Motor neuron (in vitro differentiated cells): Measurements from ENCODE around the gene KLHL4. TPM values are rescaled to one million over a fixed set of nuclear protein-coding genes. Genes with fewer than 3 reads are reported as not detected.
"Not testable (repeated sequence)": the region's sequence is repeated elsewhere in the genome, so short reads cannot be mapped to it uniquely, and the experiment has no call there.

Experiments
- ATAC-seq, 8 experiments: fragments of 200-7000 bp; cut with Tn5 transposase; replicated peaks in 6 of 8; 2 replicates each; pipeline ENCODE4 v1.8.0; 2021; ENCODE audit warnings: mild to moderate bottlenecking in 8 of 8, moderate library complexity in 8 of 8
- H3K27ac ChIP-seq, 2 donors: fragments of 250-450 bp; sonication (Bioruptor Pico); 2 replicates each; pipeline ENCODE4 v1.9.0; 2021; ENCODE audit warnings: antibody characterized with exemption in 2 of 2, mild to moderate bottlenecking in 2 of 2, moderate library complexity in 1 of 2
- H3K4me1 ChIP-seq, 2 donors: fragments of 250-450 bp; sonication (Bioruptor Pico); replicated peaks in 1 of 2; 2 replicates each; pipeline ENCODE4 v1.6.1; 2021; ENCODE audit warnings: antibody characterized with exemption in 2 of 2, mild to moderate bottlenecking in 2 of 2, moderate library complexity in 1 of 2
- H3K4me3 ChIP-seq, 5 donors: fragments of 250-450 bp; sonication (Bioruptor Pico); 2 replicates each; pipeline ENCODE4 v1.9.0; 2021; ENCODE audit warnings: antibody characterized with exemption in 5 of 5, mild to moderate bottlenecking in 5 of 5, moderate library complexity in 4 of 5
- WGBS, 10 experiments: fragments of 450-650 bp; shearing (Covaris generic); methylation state at CpG; one replicate each; pipeline ENCODE4 v1.0.0; 2022; 5-methylcytosine and 5-hydroxymethylcytosine counted together
- in situ Hi-C, 9 experiments: fragments of 400-800 bp; cut with MboI; loops; one replicate each; pipeline ENCODE4 v1.15.0; 2021; ENCODE audit warnings: low sequenced_read_pairs in 9 of 9, low pct_unique_long_range_greater_than_20kb in 2 of 9; ENCODE audit not compliant: unreplicated experiment in 9 of 9
- total RNA-seq, 8 experiments: library from RNA; unstranded; fragments of 300-600 nt; gene quantifications; 2 replicates each; pipeline versions ENCODE4 v1.2.3 to v1.2.4, GENCODE V29; 2022

Gene KLHL4
- total RNA-seq, 8 experiments from 2014 or later, result 0.17 to 11.8 (median 2.8) TPM; not detected in 2

GRCh38 chrX:87580862-87581261 is 63.3 kb downstream of the KLHL4 start:
- in situ Hi-C loops, result no loop called here
- H3K4me1 ChIP-seq, result no peaks in the 10 kb centered on the region
- WGBS, 10 experiments, result no CpG with 5 or more reads among the region's 2 CpGs
- no peak for ATAC-seq
- no peak overlapping the region for H3K27ac ChIP-seq
- H3K4me3 ChIP-seq, result no peak overlapping the region

DNA sequence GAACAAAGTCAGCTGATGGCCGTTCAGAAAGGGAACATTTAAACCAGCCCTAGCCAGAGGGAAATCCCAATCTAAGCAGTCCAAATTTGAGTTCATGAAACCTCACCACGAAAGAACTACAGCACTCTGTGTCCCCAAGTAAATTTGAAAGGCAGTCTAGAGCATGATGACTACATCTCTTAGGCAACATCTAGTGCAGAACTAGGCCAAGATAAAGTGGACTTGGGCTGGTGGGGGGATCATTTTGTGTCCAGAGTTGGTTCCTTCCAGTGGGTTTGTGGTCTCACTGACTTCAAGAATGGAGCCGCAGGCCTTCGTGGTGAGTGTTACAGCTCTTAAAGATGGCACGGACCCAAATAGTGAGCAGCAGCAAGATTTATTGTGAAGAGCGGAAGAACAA is 64.9 kb downstream of the KLHL4 start:
- ATAC-seq, result no peak
- Histone ChIP-seq H3K4me1 (no peaks in the 10 kb centered on the region), H3K27ac (no peak overlapping the region), H3K4me3 (no peak overlapping the region)
- in situ Hi-C loops, result no loop called here
- 0 to 100% (median 66%) methylated on average over 1 to 6 of the region's 6 CpGs; no CpG with 5 or more reads in 4 of the 10 experiments for WGBS, 10 experiments

DNA sequence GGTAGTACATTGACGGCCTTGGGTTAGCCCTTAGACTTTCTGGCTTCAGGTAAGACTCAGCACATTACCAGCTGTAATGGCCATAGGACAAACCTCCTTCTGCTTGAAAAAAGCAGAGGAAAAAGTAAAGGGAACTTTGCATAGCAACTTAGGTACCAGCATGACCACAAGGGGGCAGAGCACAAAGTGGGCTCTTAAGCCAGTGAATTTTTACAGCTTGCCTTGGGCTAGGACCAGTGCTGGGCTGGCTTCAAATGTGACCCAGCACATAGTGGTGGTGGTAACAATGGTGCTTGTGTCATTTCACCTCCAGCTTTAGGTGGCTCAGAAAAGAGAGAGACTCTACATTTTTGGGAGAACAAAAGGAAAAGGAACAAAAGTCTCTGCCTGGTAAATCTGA is 66.1 kb downstream of the KLHL4 start:
- Histone ChIP-seq H3K4me1 (no peaks in the 10 kb centered on the region), H3K4me3 (no peak overlapping the region), H3K27ac (no peak overlapping the region)
- WGBS, 10 experiments, result 100% methylated on average over 1 of the region's 1 CpG; no CpG with 5 or more reads in 9 of the 10 experiments
- ATAC-seq, result no peak
- in situ Hi-C loops, result no loop called here

DNA sequence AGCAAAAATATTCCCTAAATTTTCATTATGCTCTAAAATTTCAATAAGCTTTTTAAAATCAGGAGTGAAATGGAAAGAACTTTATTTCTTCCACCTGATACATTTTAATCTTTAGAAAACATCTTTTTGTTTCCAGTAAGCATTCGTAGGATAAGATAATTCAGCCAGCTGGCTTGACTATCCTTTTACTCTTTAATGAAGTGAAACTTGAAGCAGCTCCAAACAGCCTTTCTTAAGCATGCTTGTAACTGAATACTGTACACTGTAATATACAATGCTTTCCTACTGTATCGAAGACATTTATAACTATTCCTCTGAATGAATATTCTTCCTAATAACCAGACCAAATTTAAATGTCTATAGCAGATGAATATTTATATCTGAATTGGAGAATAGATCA is 98.8 kb downstream of the KLHL4 start:
- in situ Hi-C loops, result no loop called here
- 0 to 100% (median 80%) methylated on average over 1 to 2 of the region's 2 CpGs; no CpG with 5 or more reads in 5 of the 10 experiments for WGBS, 10 experiments
- H3K4me3 ChIP-seq, result no peak overlapping the region
- no peak for ATAC-seq
- H3K4me1 ChIP-seq, result no peaks in the 10 kb centered on the region
- no peak overlapping the region for H3K27ac ChIP-seq

DNA sequence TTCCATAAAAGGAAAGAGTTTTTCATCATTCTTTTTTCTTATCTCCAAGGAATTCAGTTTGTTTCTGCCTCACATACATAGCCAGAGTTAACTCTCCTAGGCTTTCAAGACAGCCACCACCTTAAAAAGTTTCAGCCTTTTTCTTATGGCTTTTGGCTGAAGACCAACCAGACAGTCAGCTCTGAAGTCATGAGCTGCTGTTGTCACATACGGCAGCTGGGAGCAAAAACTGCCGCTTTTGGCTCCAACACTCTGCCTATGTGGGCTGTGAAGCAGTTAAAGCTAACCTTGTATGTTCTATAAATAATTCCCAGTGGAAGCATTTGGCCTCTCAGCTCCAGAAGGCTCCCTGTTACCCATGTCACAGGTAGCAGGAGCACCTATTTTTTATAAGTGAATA is 104.1 kb downstream of the KLHL4 start:
- 71% methylated on average over 2 of the region's 2 CpGs; no CpG with 5 or more reads in 9 of the 10 experiments for WGBS, 10 experiments
- H3K27ac ChIP-seq, result no peak overlapping the region
- no peak for ATAC-seq
- H3K4me1 ChIP-seq, result no peaks in the 10 kb centered on the region
- H3K4me3 ChIP-seq, result no peak overlapping the region
- in situ Hi-C loops, result no loop called here

GRCh38 chrX:87626996-87627395 is 109.4 kb downstream of the KLHL4 start:
- no peak overlapping the region for H3K4me3 ChIP-seq
- H3K4me1 ChIP-seq, result no peaks in the 10 kb centered on the region
- no peak overlapping the region for H3K27ac ChIP-seq
- in situ Hi-C loops, result no loop called here
- WGBS, 10 experiments, result 0 to 100% (median 58%) methylated on average over 1 to 3 of the region's 3 CpGs; no CpG with 5 or more reads in 2 of the 10 experiments
- no peak for ATAC-seq

- Histone ChIP-seq H3K4me3 (no peak overlapping the region), H3K4me1 (no peaks in the 10 kb centered on the region), H3K27ac (no peak overlapping the region)
- WGBS, 10 experiments, result 0 to 100% (median 71%) methylated on average over 1 to 2 of the region's 3 CpGs; no CpG with 5 or more reads in 4 of the 10 experiments
- in situ Hi-C loops, result no loop called here
- ATAC-seq, result no peak
Observed at GRCh38 chrX:87634361-87634760, 116.8 kb downstream of the KLHL4 start.

- no peak overlapping the region for H3K27ac ChIP-seq
- peak in 2 of 8 experiments; percentile 36 to 45 for ATAC-seq
Observed at GRCh38 chrX:87636533-87636932, 118.9 kb downstream of the KLHL4 start.

DNA sequence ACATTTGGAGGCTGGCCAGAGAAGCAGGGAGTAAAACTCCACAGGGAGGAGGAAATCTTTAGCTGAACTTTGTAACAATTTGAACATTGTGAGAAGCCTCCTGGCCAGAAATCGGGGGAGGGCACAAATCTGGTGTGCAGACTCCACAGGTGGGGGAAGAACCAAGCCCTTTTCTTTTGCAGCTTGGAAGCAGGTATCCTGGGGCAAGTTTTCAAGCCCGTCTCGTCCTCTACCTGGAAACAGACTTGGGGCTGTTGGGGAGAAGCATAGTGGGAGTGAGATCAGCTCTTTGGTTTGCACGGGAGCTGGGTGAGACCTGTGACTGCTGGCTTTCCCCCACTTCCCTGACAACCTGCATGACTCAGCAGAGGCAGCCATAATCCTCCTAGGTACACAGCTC is 123.8 kb downstream of the KLHL4 start:
- in situ Hi-C loops, ATAC-seq, H3K27ac ChIP-seq, H3K4me1 ChIP-seq, H3K4me3 ChIP-seq: not testable (repeated sequence)
- 67% methylated on average over 1 of the region's 4 CpGs; no CpG with 5 or more reads in 9 of the 10 experiments for WGBS, 10 experiments

More at GRCh38 chrX:87636533-87636932, 118.9 kb downstream of the KLHL4 start:
- in situ Hi-C loops, result no loop called here
- no CpG with 5 or more reads among the region's 3 CpGs for WGBS, 10 experiments
- no peak overlapping the region for H3K4me3 ChIP-seq
- H3K4me1 ChIP-seq, result no peaks in the 10 kb centered on the region

DNA sequence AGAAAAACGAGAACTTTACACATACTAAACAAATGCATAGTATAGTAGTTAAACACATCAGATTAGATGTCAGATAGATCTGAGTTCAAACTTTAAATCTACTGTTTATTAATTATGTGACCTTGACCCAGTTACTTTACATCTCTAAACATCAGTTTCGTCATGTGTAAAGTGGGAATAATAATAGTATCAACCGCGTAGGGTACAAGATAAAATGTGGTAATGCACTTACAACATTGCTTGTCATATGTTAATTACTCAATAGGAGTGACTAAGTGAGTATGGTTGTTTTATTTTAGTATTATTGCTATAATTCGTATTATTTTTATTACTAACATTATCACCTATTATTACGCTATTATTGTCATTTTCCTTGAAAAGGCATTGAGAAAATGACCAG is 144.2 kb downstream of the KLHL4 start:
- no peak for ATAC-seq
- in situ Hi-C loops, result no loop called here
- no peak overlapping the region for H3K4me3 ChIP-seq
- no peaks in the 10 kb centered on the region for H3K4me1 ChIP-seq
- 0 to 100% (median 31%) methylated on average over 1 to 6 of the region's 6 CpGs; no CpG with 5 or more reads in 5 of the 10 experiments for WGBS, 10 experiments
- no peak overlapping the region for H3K27ac ChIP-seq

- no peak overlapping the region for H3K27ac ChIP-seq
- ATAC-seq, result no peak
- no peak overlapping the region for H3K4me3 ChIP-seq
- in situ Hi-C loops, result no loop called here
- H3K4me1 ChIP-seq, result no peaks in the 10 kb centered on the region
Observed at GRCh38 chrX:87663421-87663820, 145.8 kb downstream of the KLHL4 start.

DNA sequence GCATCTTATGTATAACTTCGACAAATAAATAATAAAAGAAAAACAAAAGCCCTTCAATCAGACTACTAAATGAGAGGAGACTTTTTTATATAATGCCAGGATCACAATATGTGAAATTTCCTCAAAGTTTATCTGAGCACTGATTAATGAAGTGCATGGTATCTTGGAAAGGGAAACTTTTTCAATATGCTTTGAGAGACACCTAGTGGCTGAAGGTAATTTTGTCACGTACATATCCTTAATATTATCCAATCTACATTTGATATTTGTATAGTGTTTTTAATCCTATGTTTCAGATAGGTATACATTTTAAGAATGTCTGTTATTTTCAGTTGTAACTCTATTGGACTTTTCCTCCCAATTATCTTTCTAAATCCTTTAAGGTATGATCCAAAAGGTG is 146.8 kb downstream of the KLHL4 start:
- ATAC-seq, result peak in 1 of 8 experiments; percentile 38
- WGBS, 10 experiments, result 0 to 45% (median 0%) methylated on average over 1 to 2 of the region's 2 CpGs; no CpG with 5 or more reads in 5 of the 10 experiments
- in situ Hi-C loops, result no loop called here
- Histone ChIP-seq H3K27ac (no peak overlapping the region), H3K4me1 (no peaks in the 10 kb centered on the region), H3K4me3 (no peak overlapping the region)

GRCh38 chrX:87679849-87680248 is 162.2 kb downstream of the KLHL4 start:
- in situ Hi-C loops, result no loop called here
- H3K4me3 ChIP-seq, result no peak overlapping the region
- no peak for ATAC-seq
- H3K27ac ChIP-seq, result no peak overlapping the region
- 83% methylated on average over 1 of the region's 1 CpG; no CpG with 5 or more reads in 9 of the 10 experiments for WGBS, 10 experiments
- H3K4me1 ChIP-seq, result no peaks in the 10 kb centered on the region

DNA sequence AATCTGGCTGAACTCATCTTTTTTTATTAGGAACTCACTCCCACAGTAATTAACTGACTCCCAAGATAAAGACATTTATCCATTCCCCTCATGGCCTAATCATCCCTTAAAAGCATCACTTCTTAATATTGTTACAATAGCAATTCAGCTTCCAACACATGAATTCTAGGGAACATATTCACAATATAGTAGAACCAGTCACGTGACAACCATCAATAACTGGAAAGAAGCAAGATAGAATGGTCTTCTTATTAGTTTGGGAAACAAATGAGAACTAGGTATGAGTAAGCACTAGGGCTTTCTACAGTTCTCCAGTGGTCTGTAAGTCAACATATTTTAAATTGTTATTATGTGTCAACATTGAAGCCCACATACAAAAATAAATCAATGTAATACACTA is 170.1 kb downstream of the KLHL4 start:
- Histone ChIP-seq H3K27ac (no peak overlapping the region), H3K4me1 (no peaks in the 10 kb centered on the region), H3K4me3 (no peak overlapping the region)
- in situ Hi-C loops, result no loop called here
- 80% methylated on average over 1 of the region's 1 CpG; no CpG with 5 or more reads in 9 of the 10 experiments for WGBS, 10 experiments
- no peak for ATAC-seq
